Erythroblast (primary cell): ENCODE measurements around the gene ASB14.

Experiments
- DNase-seq, 2 experiments: peaks; one replicate each; lab custom pipeline; 2025; lab: John Stamatoyannopoulos, UW
- GATA1 ChIP-seq: IDR thresholded peaks from 2 replicates; pipeline ENCODE4 v1.6.1; 2011; ENCODE audit warnings: low read depth, mild to moderate bottlenecking, control low read depth, low read length, moderate library complexity
- POLR2A ChIP-seq: IDR thresholded peaks from 2 replicates; pipeline ENCODE4 v1.6.1; 2011; ENCODE audit warnings: mild to moderate bottlenecking, low read length

ASB14 gene

DNA sequence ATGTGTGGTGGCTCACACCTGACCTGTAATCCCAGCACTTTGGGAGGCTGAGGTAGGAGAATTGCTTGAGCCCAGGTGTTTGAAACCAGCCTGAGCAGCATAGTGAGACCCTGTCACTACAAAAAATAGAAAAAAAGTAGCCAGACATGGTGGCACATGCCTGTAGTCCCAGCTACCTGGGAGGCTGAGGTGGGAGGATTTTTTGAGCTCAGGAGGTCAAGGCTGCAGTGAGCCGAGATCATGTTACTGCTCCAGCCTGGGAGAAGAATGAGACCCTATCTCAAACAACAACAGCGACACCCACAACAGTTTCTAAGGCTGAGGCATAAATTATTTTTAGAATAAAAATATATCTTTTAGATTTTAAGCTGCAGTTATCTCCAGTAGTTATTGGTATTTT, 58.7 kb downstream of the ASB14 start:
- DNase-seq = no peak
- TF ChIP-seq GATA1 (no peak), POLR2A (no peak)

DNA sequence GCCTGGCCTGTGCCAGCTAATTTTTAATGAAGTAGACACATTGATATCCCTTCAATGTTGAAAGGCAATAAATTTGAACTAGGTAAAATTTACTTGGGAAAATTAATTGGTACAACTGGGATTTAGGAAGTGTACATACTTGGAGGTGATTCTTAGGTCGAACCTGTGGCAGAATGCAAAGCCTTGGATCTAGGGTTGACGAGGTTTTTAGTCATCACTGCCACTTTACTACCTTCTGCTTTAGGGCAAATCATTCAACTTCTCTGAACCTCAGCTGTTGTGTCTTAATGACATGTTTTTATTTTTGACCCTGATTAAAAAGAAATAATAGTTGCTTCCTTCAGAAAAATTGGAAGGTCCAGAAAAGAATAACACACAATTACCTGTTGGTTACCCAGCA, 62.5 kb downstream of the ASB14 start:
- TF ChIP-seq GATA1 = no peak
- TF ChIP-seq POLR2A = no peak
- no peak for DNase-seq

DNA sequence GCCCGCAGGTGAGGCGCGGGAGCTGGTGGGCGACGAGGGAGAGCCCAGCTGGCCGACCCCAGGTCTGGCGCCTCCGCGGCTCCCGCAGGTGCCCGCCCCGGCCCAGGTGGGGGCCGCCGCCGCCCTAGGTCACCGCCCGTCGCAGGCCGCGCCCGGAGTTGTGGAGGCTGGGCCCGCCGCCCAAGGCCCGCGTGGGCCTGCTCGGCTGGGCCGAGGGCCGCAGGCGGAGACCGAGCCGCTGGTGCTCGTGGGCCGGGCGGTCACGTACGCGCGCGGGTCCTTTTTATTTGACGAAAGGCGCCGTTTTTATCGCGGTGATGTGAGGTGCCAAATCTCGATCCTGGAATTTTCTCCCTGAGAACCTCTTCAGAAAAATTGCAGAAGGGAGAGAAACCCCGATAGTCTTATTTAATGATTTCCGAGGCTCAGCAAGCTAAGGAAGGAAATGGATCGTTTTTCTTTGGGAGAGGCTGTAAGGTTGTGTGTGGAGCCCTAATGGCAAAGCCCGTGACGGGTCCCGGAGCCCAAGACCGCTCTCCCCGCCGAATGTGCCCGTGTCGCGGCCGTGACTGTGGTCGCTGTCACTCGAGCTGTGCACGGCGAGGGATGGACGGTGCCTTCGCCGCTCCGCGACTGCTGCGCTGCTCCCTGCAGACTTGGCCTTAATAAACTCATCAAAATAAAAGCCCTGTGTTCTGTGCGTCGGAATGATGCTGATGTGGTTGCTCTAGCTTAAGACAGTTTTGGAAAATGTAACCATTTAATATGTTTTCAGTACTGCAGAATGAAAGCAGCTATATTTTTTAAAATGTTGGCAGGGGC, 64.3 kb downstream of the ASB14 start:
- TF ChIP-seq POLR2A = no peak
- no peak for TF ChIP-seq GATA1
- DNase-seq = peak; percentile 51 to 56

DNA sequence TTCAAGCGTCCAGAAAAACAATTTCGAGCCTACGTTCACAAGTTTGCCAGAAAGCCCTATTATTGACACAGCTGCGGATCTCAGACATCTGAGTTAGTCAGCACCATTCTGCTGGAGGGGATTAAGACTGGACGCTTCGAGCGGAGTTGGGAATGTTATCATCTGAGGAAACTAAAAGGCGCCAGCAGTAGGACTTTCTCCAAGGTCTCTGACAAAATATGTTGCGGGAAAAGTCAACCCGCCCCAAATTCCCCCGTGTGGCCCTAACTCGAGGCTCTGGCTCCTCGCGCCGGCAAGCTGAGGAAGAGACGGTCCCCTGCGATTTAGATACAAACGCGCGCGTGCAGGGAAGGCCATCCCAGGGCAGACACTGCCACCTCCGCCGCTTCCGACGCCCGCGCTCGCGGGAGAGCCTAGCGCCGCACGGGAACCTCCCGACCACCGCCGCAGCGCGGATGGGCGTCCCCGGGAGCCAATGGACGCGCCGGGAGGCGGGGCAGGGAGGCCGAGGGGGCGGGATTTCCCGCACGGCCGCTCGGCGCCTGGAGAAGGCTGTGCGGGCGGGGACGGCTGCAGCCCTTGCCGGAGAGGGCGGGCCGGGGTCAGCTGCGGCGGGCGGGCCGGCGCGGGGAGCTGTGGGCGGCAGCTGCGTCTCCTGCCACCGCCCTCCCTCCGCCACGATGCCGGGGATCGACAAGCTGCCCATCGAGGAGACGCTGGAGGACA, 65.1 kb downstream of the ASB14 start, which contains the start of gene APPL1:
APPL1 (plus strand) TSS at position 526 of the 726 bp plus-strand sequence; CDS start at position 681, 155 bp downstream.
- no peak for TF ChIP-seq POLR2A
- no peak for TF ChIP-seq GATA1
- DNase-seq = peak; percentile 86 to 92

DNA sequence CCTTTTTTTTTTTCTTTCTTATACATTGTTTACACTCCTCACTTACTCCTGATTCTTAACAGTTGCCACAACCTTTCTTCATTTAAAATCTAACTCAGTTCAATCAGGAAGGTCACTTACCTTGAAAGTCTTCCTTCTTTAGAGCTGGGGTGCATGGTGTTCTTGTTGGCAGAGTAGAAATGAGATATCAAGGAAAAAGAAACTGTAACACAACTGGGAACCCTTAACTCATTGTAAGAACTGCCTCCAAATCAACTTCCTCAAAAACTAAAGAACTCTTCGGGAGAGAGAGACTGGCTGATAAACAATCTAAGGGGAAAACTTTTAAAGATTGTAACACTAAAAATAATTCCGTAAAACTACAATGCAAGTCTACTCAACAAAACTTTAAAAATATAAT, 66.3 kb downstream of the ASB14 start:
- no peak for DNase-seq
- TF ChIP-seq GATA1 = no peak
- TF ChIP-seq POLR2A = no peak

DNA sequence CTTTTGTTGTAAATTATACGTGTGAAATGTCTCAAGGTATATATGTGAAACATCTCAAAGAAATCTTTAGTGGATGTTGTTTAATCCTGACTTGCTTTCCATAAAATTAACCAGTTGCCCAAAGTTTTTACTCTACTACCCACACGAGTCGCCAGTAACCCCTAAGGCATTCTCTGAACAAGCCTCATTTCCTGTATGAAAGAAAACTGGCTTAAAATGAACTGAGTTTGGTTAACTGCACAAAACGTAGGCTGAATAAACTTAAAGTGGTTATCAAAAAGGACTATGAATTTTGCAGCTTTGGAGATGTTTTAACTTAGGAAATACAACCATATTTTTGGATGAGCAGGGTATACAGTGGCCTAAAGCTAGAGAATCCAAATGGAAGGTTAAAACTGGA, 67.6 kb downstream of the ASB14 start:
- no peak for DNase-seq
- TF ChIP-seq POLR2A (no peak), GATA1 (no peak)

DNA sequence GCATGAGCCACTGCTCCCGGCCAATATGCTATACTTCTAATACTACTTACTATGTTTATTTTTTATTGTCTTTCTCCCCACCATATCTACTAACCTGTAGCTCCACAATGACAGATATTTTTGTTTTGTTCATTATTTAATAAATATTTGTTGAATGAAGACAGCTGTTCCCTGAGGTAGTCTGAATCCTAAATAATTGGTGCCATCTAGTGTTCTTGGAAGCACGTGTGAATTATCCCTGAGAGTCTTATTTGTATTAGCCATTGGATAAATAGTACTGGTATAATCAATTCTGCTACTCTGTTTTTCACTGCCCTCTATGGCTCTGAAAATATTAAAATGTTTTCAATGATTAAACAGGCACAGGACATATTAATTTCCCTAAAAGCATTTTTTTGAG, 70.6 kb downstream of the ASB14 start:
- DNase-seq = no peak
- no peak for TF ChIP-seq POLR2A
